GM18867 (cell line): ENCODE data around the gene SRD5A1.

Experiments
- ATAC-seq: cut with Tn5 transposase; IDR thresholded peaks from one replicate; pipeline ENCODE4 v1.9.1; 2021; ENCODE audit warnings: mild to moderate bottlenecking, moderate library complexity; ENCODE audit not compliant: unreplicated experiment

Gene SRD5A1

GRCh38 chr5:6603643-6604042 is 29.6 kb upstream of the SRD5A1 start:
- ATAC-seq, result no peak

- ATAC-seq, result no peak
These were observed 28.9 kb upstream of the SRD5A1 start for GRCh38 chr5:6604341-6604740.

GRCh38 chr5:6604946-6605345 is 28.3 kb upstream of the SRD5A1 start:
- ATAC-seq, result no peak

- no peak for ATAC-seq
These were observed 26.2 kb upstream of the SRD5A1 start for GRCh38 chr5:6606884-6607558.

GRCh38 chr5:6607559-6607936 is 25.7 kb upstream of the SRD5A1 start:
- ATAC-seq, result no peak

- no peak for ATAC-seq
These were observed 25.2 kb upstream of the SRD5A1 start for GRCh38 chr5:6608016-6608415.

- no peak for ATAC-seq
These were observed 21.6 kb upstream of the SRD5A1 start for GRCh38 chr5:6611334-6612256.

- ATAC-seq, result no peak
These were observed 18.0 kb upstream of the SRD5A1 start for GRCh38 chr5:6615034-6615815.

GRCh38 chr5:6616632-6617031 is 16.6 kb upstream of the SRD5A1 start:
- no peak for ATAC-seq

GRCh38 chr5:6623228-6623627 is 10.0 kb upstream of the SRD5A1 start:
- no peak for ATAC-seq

- no peak for ATAC-seq
These were observed 9.3 kb upstream of the SRD5A1 start for GRCh38 chr5:6623941-6624340.

- ATAC-seq, result no peak
These were observed 6.7 kb upstream of the SRD5A1 start for GRCh38 chr5:6626508-6626907.

GRCh38 chr5:6631441-6631840 is 1.8 kb upstream of the SRD5A1 start:
- no peak for ATAC-seq

GRCh38 chr5:6632324-6632887 is 834 bp upstream of the SRD5A1 start:
- ATAC-seq, result peak; percentile 29

- peak; percentile 60 for ATAC-seq
These were observed 417 bp downstream of the SRD5A1 start for GRCh38 chr5:6633469-6634245.

GRCh38 chr5:6634306-6634705 is 1.1 kb downstream of the SRD5A1 start:
- ATAC-seq, result no peak

- no peak for ATAC-seq
These were observed 1.7 kb downstream of the SRD5A1 start for GRCh38 chr5:6634788-6635430.

- ATAC-seq, result no peak
These were observed 3.1 kb downstream of the SRD5A1 start for GRCh38 chr5:6636293-6636692.

- ATAC-seq, result no peak
These were observed 3.8 kb downstream of the SRD5A1 start for GRCh38 chr5:6637022-6637421.

GRCh38 chr5:6637590-6637989 is 4.3 kb downstream of the SRD5A1 start:
- no peak for ATAC-seq
